ENCODE results near the gene DROSHA.

DROSHA gene

DNA sequence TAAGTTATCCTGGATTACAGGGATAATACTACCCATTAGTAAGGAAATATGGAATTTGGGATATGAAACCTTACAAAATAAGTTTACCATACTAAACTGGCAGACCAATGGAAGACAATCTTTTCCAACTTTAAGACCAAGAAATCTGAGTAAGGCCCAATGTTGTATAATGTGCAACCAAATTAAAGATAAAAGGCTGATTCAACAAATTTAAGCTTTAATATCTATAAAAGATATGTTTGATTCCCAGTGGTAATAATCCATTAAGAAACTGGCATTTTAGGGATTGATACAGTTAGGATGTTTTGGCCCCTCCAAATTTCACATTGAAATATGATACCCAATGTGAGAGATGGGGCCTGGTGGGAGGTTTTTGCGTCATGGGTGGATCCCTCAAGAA is 66.6 kb downstream of the DROSHA start:
- DNase-seq (ENCODE audit: low read depth, low spot score) = no peak

DNA sequence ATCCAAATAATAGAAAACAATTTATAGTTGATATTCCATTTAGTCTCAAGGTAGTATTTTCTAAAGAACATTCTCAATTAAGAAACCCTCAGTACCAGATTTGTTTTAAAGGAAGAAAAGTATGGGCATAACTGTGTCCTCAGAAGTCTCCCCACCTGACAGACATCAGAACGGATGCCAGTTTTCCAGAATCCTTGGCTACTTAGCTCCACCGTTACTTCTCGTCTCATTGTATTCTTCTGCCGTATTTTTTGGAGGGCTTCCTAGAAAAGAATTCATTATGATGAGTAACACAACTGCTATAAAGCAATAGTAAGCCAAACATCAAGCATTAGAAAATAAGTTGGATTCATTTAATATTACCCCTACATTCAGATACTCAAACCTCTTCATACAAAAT is 67.8 kb downstream of the DROSHA start:
- DNase-seq (ENCODE audit: low read depth, low spot score) = no peak

DNA sequence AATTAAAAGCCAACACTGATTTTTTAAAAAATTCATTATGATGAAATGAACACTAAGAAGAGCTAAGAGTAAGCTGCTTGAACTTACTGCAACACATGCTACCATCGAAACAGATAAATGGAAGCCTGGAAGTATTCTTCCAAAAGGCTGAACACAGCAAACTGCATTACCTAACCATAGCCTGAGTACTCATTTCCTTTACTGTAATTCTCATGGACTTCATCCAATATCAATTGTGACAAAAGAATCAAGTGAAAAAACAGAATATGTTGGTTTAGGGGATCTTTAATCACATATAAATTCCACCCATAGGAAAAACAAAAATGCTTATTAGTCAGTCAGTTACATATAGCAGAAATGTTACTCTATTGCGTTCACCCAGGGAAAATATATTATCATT is 68.5 kb downstream of the DROSHA start:
- no peak for DNase-seq (ENCODE audit: low read depth, low spot score)

DNA sequence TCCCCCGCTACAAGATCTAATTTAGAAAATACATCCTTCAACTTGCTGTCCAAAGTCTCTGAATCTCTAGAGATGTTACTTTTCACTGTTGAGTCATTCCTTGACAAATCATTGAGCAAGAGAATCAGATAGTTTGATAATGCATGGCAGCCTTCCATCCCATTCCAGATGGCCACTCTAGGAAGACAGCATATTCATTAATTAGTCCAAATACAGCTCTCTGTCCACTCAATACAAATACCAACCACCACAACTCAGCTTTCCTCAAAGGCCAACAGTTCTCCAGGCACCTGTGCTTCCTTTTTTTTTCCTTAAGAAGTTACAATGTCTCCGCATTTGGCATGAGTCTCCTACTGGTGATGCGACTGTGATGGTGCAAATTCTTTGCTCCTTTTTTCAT is 72.3 kb downstream of the DROSHA start:
- DNase-seq (ENCODE audit: low read depth, low spot score) = no peak

DNA sequence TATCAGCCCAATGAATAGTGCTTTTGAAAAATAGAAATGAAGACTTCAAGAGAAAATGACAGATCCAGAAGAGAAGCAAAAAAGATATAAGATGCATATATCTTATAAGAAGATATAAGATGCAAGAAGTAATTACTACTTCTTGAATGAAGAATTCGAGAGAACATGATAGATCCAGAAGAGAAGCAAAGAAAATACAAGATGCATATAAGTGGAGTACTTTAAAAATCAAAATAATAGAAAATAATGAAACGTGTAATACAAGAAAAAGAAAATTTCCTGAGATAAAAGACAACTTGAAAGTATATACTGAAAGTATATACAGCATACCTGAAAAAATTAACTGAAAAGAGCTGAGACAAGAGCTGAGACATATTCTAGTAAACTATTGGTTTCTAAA is 76.7 kb downstream of the DROSHA start:
- DNase-seq (ENCODE audit: low read depth, low spot score) = no peak

DNA sequence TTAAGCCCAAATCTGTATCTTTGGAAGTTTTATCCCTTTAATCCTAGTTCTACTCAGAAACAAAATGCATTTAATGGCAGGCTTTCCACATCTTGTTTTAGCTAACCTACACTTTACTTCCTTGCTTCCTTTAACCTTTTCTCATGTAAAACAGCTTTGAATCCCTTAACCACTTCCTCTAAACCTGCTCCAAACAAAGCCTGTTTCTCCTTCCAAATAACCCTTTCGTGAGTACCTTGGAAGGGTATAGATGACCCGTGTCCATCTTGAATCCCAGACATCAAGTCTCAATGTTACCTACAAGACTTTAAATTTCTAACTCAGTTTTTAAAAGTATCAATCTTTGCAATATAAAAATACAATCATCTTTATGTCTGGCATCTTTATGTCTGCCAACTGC is 78.4 kb downstream of the DROSHA start:
- DNase-seq (ENCODE audit: low read depth, low spot score) = no peak

GRCh38 chr5:31452314-31452713 is 79.6 kb downstream of the DROSHA start:
- DNase-seq (ENCODE audit: low read depth, low spot score) = no peak

DNA sequence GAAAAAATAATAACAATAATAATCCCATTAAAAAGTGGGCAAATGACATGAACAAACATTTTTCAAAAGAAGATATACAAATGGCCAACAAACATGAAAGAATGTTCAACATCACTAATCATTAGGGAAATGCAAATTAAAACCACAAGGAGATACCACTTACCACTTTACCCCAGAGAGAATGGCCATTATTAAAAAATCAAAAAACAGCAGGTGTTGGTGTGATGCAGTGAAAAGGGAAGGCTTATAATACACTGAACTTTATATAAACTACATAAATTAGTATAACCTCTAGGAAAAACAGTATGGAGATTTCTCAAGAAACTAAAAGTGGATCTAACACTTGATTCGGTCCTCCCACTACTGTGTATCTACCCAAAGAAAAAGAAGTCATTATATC is 81.9 kb downstream of the DROSHA start:
- DNase-seq (ENCODE audit: low read depth, low spot score) = no peak

GRCh38 chr5:31449174-31449573 is 82.7 kb downstream of the DROSHA start:
- DNase-seq (ENCODE audit: low read depth, low spot score) = no peak

GRCh38 chr5:31445041-31445600 is 86.8 kb downstream of the DROSHA start:
- DNase-seq (ENCODE audit: low read depth, low spot score) = no peak

GRCh38 chr5:31443572-31443971 is 88.3 kb downstream of the DROSHA start:
- DNase-seq (ENCODE audit: low read depth, low spot score) = no peak

DNA sequence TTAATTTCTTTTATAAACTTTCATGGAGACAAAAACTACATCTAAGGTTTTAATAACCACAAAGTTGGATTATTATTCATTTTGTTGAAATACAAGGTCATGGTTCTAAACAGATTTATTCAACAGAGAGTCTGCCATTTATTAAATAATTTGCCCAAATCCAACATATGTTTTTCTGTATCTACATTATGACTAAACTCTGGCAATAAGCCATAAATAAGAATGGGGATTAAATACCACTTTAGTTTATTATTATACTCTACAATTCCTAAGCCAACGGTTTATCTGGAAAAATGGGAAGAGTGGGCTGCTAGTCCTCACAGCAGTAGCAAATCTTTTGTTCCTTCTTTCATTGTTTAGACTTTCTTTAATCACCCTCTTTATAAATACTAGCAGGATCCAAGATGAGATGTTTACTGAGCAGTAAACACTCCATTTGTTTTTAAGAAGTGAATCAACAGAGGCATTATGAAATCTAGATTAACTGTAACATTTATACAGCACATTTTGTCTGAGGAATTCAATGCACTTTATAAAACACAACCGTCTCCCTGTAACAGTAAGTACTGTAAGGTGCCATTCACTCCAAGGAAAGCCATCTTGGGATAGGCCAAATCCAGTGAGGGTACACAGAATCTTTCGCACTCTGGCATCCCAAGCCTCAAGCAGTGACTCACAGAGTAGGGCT is 89.7 kb downstream of the DROSHA start:
- DNase-seq (ENCODE audit: low read depth, low spot score) = no peak

DNA sequence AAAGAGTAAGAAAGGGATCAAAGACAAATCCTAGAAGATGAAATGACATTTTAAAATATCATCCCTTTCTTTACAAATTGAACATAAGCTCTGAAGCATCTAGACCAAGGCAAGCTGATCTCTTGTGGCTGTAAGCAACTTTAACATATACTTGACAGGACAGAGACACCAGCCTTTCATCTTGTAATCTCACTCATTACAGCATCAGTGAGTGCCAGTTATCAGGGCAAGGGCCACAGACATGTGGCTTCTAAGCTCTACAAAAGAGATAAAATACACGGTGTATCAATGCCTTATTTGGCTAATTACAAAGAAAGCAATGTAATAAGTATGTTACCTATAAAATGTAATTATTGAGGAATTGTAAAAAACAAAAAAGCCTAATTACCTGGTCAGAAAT is 95.0 kb downstream of the DROSHA start:
- DNase-seq (ENCODE audit: low read depth, low spot score) = no peak

GRCh38 chr5:31435730-31436129 is 96.2 kb downstream of the DROSHA start:
- DNase-seq (ENCODE audit: low read depth, low spot score) = no peak

DNA sequence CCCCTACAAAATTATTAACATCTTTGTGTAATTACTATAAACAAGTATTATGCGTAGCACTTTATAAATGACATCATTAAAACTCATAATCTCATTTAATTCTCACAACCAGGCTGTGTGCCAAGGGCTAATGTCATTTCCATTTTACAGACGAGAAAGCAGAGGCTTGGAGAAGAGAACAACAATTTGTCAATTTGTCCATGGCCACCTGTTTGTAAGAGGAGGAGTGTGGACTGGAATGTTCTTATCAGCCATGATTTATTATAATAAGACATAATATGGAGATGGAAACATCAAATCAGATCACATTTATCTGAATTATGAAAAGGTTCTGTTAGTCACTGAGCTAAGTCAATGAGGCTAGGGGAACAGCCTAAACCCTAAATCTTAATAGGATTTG is 97.0 kb downstream of the DROSHA start:
- DNase-seq (ENCODE audit: low read depth, low spot score) = no peak

DNA sequence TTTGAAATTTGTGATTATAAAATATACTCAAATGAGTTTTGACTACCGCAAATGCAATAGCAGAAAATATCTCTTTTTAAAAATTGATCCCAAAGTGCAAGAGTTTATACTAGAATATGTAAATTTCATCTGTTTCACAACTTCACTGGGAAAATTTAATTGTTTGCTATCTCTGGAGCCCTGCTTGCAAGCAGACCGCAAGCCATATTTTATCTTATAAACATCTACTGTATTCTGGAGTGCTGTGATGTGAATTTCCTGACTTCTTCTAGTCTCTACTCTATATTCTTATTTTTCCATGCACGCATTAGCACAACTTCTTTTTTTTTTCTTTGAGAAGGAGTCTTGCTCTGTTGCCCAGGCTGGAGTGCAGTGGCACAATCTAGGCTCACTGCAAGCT is 98.7 kb downstream of the DROSHA start:
- no peak for DNase-seq (ENCODE audit: low read depth, low spot score)

GRCh38 chr5:31427724-31428309 is 104.1 kb downstream of the DROSHA start:
- DNase-seq (ENCODE audit: low read depth, low spot score) = no peak

DNA sequence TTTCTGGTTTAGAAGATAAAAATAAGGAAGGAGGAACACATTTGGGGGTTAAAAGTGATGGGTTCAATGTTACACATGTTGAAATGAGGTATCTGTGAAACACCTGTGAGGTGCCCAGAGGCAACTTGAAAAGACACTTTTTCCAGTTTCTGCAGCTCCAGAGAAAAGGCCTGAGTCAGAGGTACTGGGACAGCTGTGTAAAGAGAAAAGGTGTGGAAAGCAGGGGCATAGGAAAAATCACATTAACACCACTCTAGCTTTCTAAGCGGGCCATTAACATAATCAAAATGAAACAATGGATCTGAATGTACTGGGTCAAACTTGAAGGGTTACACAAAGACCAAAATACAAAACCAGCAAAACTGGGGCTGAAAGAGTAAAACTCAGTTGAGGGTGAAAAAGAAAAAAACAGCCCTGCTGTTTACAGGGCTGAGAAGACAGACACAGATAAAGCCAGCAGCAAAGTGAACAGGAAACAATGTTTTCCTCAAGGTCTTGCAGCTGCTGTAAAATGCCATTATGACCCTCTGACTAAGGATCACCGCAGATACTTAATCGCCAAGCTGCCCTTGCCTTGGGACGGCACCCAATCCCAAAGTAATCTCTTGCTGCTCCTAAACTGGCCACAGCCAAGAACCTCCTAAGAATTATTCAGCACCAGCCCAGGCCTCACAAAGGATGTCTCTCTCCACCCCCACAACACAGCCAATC is 104.7 kb downstream of the DROSHA start:
- no peak for DNase-seq (ENCODE audit: low read depth, low spot score)

DNA sequence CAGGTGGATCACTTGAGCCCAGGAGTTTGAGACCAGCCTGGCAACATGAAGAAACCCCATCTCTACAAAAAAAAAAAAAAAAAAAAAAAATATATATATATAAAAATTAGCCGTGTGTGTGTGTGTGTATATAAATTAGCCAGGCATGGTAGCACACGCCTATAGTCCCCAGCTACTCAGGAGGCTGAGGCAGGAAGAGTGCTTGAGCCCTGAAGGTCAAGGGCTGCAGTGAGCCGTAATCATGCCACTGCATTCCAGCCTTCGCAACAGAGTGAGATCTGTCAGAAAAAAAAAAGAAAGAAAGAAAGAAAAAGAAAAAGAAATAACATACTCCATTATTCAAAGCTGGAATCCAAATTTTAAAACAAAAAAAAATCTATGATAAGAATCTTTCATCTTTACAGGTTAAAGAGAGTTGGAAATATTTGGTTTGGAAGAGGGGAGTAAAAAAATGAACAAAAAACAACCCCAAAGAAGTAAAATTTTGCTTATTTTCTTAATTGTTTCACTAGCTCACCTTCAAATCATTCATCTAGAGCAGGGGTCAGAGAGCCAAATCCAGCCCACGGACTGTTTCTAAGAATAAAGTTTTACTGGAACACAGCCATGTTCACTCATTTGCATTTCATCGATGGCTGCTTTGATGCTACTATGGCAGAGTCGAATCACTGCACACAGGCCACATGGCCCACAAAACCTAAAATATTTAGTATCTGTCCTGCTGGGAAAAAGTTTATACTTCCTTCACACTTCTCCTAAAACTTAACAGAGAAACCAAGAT is 109.9 kb downstream of the DROSHA start:
- DNase-seq (ENCODE audit: low read depth, low spot score) = no peak

DNA sequence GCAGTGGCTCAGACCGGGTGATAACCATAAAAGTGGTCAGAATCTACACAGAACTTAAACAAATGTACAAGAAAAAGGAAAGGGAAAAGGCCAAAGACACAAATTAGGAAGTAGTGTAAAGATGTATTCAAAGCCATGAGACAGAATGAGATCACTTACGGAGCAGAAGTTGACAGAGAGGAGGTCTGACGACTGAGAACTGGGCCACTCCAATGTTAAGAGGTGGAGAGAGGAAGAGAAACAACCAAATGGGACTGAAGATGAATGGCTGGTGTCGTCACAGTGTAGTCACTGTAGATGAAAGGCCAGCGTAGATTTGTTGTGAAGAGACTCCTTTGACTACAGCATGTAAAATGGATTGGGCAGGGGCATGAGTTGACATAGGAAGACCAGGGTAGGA is 114.4 kb downstream of the DROSHA start:
- DNase-seq (ENCODE audit: low read depth, low spot score) = no peak

GRCh38 chr5:31416547-31416946 is 115.3 kb downstream of the DROSHA start:
- DNase-seq (ENCODE audit: low read depth, low spot score) = no peak

DNA sequence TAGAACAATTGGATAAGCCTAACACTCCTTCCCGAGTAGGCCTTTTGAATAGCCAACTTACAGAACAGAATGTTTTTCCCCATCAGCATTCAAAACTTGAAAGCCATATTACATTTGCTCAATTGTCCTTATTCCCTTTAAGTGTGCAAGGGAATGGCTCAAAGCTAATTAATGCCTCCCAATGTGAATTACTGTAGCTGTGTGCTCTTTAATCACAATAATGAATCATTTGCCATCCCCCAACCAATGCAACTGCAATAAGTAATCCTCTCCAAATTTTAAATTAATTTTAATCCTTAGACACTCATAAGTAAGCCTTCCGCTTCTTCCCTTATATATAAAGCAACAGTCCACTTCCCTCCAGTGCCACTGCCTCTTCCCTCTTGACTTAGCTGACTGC is 115.9 kb downstream of the DROSHA start:
- no peak for DNase-seq (ENCODE audit: low read depth, low spot score)
